Thyroid gland (tissue), 4 donors: ENCODE data around the gene ZBTB34. TPM values are rescaled to one million over a fixed set of nuclear protein-coding genes. Genes with fewer than 3 reads are reported as not detected.

Experiments used
- DNase-seq, 2 donors: peaks; one replicate each; pipeline ENCODE4 v3.0.0-alpha.2; 2019
- H3K27ac ChIP-seq, 3 donors: fragments of 200-600 bp; sonication (generic); 1 replicate in 2 of 3; 2 replicates in 1 of 3; pipeline ENCODE4 v1.5.1; 2016 to 2019; ENCODE audit warnings: mild to moderate bottlenecking in 1 of 3, moderate library complexity in 1 of 3
- H3K27me3 ChIP-seq: fragments of 200-600 bp; sonication (generic); one replicate; pipeline ENCODE4 v1.5.1; 2019
- H3K36me3 ChIP-seq, 2 donors: fragments of 200-600 bp; sonication (generic); one replicate each; pipeline ENCODE4 v1.5.1; 2016 to 2019
- H3K4me1 ChIP-seq, 2 donors: fragments of 200-600 bp; sonication (generic); one replicate each; pipeline ENCODE4 v1.5.1; 2017 to 2019
- H3K4me3 ChIP-seq, 3 donors: fragments of 200-600 bp; sonication (generic); replicated peaks in 1 of 3; 1 replicate in 2 of 3; 2 replicates in 1 of 3; pipeline ENCODE4 v1.5.1; 2016; ENCODE audit warnings: mild to moderate bottlenecking in 1 of 3
- H3K9me3 ChIP-seq: fragments of 200-600 bp; sonication (generic); one replicate; pipeline ENCODE4 v1.5.1; 2017
- POLR2A ChIP-seq, 2 donors: fragments of 450-650 bp; IDR thresholded peaks; one replicate each; pipeline ENCODE4 v1.6.1; 2017; ENCODE audit warnings: antibody characterized with exemption in 2 of 2, mild to moderate bottlenecking in 2 of 2, moderate library complexity in 1 of 2
- WGBS, 2 donors: methylation state at CpG; one replicate each; pipeline ENCODE4 v1.1.5; 2017; 5-methylcytosine and 5-hydroxymethylcytosine counted together
- intact Hi-C: fragments of 100-400 bp; cut with DNase I; formaldehyde crosslinking; loops from one replicate; pipeline ENCODE4 v1.15.1; 2023
- total RNA-seq, 4 donors: library from RNA; depleted of rRNA; stranded (reverse); fragments of >200 nt; gene quantifications; one replicate each; pipeline ENCODE4 v1.2.3, GENCODE V29; 2016
- TF ChIP-seq, protein P1 (sequence below), 6 experiments: fragments of 200-600 bp in 3 of 6; fragments of 450-650 bp in 3 of 6; sonication (generic) in 3 of 6; IDR thresholded peaks; one replicate each; pipeline ENCODE4 v1.5.1; 2016 to 2019; ENCODE audit warnings: antibody characterized with exemption in 6 of 6, mild to moderate bottlenecking in 2 of 6, inconsistent platforms in 1 of 6, moderate library complexity in 1 of 6

ZBTB34 gene
- total RNA-seq, 4 donors from 2014 or later, result 8.6 to 17.1 (median 12.0) TPM

GRCh38 chr9:126852086-126852688 lies 8.3 kb upstream of the ZBTB34 start:
- DNase-seq, result no peak
- H3K27me3 ChIP-seq, result no peaks in the 10 kb centered on the region
- intact Hi-C loops, result no loop called here
- H3K9me3 ChIP-seq, result no peaks in the 10 kb centered on the region
- H3K4me3 ChIP-seq, result no peak overlapping the region
- no peaks in the 10 kb centered on the region for H3K36me3 ChIP-seq
- H3K27ac ChIP-seq, result no peak overlapping the region
- no peak for TF ChIP-seq POLR2A (IDR thresholded peaks at IDR 0.05)
- TF ChIP-seq, protein P1, sequence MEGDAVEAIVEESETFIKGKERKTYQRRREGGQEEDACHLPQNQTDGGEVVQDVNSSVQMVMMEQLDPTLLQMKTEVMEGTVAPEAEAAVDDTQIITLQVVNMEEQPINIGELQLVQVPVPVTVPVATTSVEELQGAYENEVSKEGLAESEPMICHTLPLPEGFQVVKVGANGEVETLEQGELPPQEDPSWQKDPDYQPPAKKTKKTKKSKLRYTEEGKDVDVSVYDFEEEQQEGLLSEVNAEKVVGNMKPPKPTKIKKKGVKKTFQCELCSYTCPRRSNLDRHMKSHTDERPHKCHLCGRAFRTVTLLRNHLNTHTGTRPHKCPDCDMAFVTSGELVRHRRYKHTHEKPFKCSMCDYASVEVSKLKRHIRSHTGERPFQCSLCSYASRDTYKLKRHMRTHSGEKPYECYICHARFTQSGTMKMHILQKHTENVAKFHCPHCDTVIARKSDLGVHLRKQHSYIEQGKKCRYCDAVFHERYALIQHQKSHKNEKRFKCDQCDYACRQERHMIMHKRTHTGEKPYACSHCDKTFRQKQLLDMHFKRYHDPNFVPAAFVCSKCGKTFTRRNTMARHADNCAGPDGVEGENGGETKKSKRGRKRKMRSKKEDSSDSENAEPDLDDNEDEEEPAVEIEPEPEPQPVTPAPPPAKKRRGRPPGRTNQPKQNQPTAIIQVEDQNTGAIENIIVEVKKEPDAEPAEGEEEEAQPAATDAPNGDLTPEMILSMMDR (IDR thresholded peaks at IDR 0.05), result no peak
- H3K4me1 ChIP-seq, result peaks cover 0 to 3% of the 10 kb centered on the region in 2 donors
- 22 to 29% methylated on average over 3 of the region's 3 CpGs for WGBS, 2 donors

GRCh38 chr9:126853667-126854066 lies 6.8 kb upstream of the ZBTB34 start:
- intact Hi-C loops, result no loop called here

DNA sequence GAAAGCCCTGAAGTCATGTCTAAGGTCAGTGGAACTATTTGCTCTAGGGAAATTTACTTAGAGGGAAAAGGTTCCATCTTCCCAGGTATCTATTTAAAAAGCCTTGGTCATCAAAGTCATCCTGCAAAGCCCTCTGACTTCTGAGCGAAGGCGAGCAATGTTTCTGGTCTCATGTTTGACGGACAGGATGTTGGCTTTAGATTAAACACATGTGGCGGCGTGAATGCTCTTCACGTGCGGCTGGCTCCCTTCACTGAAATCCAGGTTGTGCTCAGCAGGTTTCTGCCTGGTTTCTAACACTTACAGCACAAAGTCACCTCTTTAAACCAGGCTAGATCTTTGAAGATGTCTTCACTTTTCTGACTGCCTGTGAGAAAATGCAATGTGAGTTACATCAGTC lies 5.7 kb upstream of the ZBTB34 start:
- intact Hi-C loops, result no loop called here
- WGBS, 2 donors, result 50 to 51% methylated on average over 7 of the region's 7 CpGs
- TF ChIP-seq, protein P1 (IDR thresholded peaks at IDR 0.05), result no peak
- no peak for TF ChIP-seq POLR2A (IDR thresholded peaks at IDR 0.05)

More at GRCh38 chr9:126853667-126854066, 6.8 kb upstream of the ZBTB34 start:
- Histone ChIP-seq H3K27ac (no peak overlapping the region), H3K9me3 (no peaks in the 10 kb centered on the region), H3K36me3 (no peaks in the 10 kb centered on the region), H3K4me3 (no peak overlapping the region), H3K27me3 (no peaks in the 10 kb centered on the region), H3K4me1 (peaks cover 0 to 11% of the 10 kb centered on the region in 2 donors)
- WGBS, 2 donors, result 91 to 97% methylated on average over 5 of the region's 5 CpGs
- DNase-seq, result no peak
- no peak for TF ChIP-seq POLR2A (IDR thresholded peaks at IDR 0.05)
- TF ChIP-seq, protein P1 (IDR thresholded peaks at IDR 0.05), result no peak

DNA sequence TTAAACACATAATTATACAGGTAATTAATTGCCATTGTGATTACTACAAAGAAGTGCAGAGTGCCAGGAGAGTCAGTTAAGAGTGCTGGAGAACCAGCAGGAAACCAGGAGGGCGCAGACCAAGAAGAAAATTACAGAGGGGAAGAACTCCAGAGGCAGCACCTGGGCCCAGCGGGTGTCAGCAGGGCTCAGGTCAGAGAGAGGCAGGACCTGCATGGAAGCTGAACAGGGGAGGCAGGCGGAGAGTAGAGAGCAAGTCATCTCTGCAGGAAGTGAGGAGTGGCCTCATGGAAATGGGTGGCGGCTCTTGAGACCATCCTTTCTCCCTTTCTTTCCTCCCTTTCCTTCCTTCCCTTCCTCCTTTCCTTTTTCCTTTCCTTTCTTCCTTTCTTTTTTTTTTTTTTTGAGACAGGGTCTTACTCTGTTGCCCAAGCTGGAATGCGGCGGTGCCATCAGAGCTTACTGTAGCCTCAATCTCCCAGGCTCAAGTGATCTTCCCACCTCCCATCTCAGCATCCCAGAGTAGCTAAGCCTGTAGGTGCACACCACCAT lies 4.0 kb upstream of the ZBTB34 start:
- Histone ChIP-seq H3K9me3 (no peaks in the 10 kb centered on the region), H3K27me3 (no peaks in the 10 kb centered on the region), H3K36me3 (no peaks in the 10 kb centered on the region), H3K4me3 (no peak overlapping the region), H3K27ac (no peak overlapping the region), H3K4me1 (peaks cover 2 to 15% of the 10 kb centered on the region in 2 donors)
- no peak for DNase-seq
- intact Hi-C loops, result no loop called here
- WGBS, 2 donors, result 88 to 91% methylated on average over 6 of the region's 6 CpGs
- no peak for TF ChIP-seq POLR2A (IDR thresholded peaks at IDR 0.05)
- TF ChIP-seq, protein P1 (IDR thresholded peaks at IDR 0.05), result no peak

More for the DNA sequence above, 5.7 kb upstream of the ZBTB34 start:
- H3K4me1 ChIP-seq, result peaks cover 0 to 12% of the 10 kb centered on the region in 2 donors
- no peak overlapping the region for H3K4me3 ChIP-seq
- no peak overlapping the region for H3K27ac ChIP-seq
- no peak for DNase-seq
- no peaks in the 10 kb centered on the region for H3K36me3 ChIP-seq
- H3K27me3 ChIP-seq, result no peaks in the 10 kb centered on the region
- H3K9me3 ChIP-seq, result no peaks in the 10 kb centered on the region

DNA sequence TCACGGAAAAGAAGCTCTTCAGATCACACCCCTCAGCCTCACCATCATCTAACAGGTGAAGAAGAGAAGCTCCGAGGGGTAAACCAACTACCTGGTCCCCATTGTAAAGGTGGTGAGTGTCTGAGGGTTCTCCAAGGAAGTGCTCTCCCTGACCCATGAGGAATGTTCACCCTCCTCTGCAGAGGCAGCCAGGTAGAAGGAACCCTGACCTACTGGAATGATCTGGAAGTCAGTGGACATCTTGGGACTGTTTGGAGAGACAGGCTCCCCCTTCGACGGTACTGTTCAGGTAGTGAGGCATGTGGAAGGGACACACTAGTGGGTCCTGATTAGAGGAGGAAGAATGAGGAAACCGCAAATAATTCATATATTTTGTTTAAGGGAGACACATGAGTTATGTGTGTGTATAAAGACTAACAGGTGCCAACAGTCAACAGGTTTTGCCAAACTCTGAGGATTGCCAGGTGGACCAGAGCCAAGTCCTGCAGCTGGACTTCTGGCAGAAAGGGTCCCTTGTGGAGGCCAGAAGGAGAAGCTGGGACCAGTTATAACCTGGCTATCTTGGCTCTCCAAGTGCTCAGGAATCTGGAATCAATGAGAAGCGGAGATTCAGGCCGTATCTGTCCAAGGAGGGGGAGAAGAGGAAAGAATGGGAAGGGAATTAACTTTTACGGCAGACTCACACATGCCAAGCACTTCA lies 3.0 kb upstream of the ZBTB34 start:
- intact Hi-C loops, result no loop called here
- WGBS, 2 donors, result 44 to 51% methylated on average over 8 of the region's 8 CpGs
- no peaks in the 10 kb centered on the region for H3K27me3 ChIP-seq
- H3K27ac ChIP-seq, result peak overlapping the region in 1 of 3 donors; percentile 10
- H3K36me3 ChIP-seq, result no peaks in the 10 kb centered on the region
- H3K4me1 ChIP-seq, result peaks cover 12 to 24% of the 10 kb centered on the region in 2 donors
- no peak overlapping the region for H3K4me3 ChIP-seq
- no peak for TF ChIP-seq POLR2A (IDR thresholded peaks at IDR 0.05)
- TF ChIP-seq, protein P1 (IDR thresholded peaks at IDR 0.05), result no peak
- DNase-seq, result peak; percentile 79
- no peaks in the 10 kb centered on the region for H3K9me3 ChIP-seq
